Measurements from ENCODE around the gene SFXN5.
A peak's percentile ranks its signal among the peaks of the same experiment; 100 is the strongest.
"Not testable (repeated sequence)": the region's sequence is repeated elsewhere in the genome, so short reads cannot be mapped to it uniquely, and the experiment has no call there.

Gene SFXN5

GRCh38 chr2:73071360-73072128 lies at the start of gene SFXN5:
Gene SFXN5, minus strand, starts transcription at chr2:73071712. Its CDS starts 7 bp downstream, at chr2:73071705.
- DNase-seq: peak; percentile 93

GRCh38 chr2:73119611-73120239 lies 48.2 kb upstream of the SFXN5 start:
- DNase-seq: not testable (repeated sequence)

GRCh38 chr2:73117441-73117840 lies 45.9 kb upstream of the SFXN5 start:
- DNase-seq: no peak

- no peak for DNase-seq
Measured at GRCh38 chr2:73116182-73116960, 44.9 kb upstream of the SFXN5 start.

- no peak for DNase-seq
Measured at GRCh38 chr2:73114273-73114867, 42.9 kb upstream of the SFXN5 start.

- peak; percentile 60 for DNase-seq
Measured at GRCh38 chr2:73112913-73113854, 41.7 kb upstream of the SFXN5 start, which contains the start of gene RAB11FIP5. Gene RAB11FIP5, minus strand, starts transcription at chr2:73112948. Its CDS starts 171 bp downstream, at chr2:73112777.

- no peak for DNase-seq
Measured at GRCh38 chr2:73112026-73112912, 40.8 kb upstream of the SFXN5 start.

- DNase-seq: no peak
Measured at GRCh38 chr2:73111073-73112025, 39.8 kb upstream of the SFXN5 start.

GRCh38 chr2:73110168-73111072 lies 38.9 kb upstream of the SFXN5 start:
- DNase-seq: no peak

GRCh38 chr2:73109431-73110167 lies 38.1 kb upstream of the SFXN5 start:
- DNase-seq: no peak

GRCh38 chr2:73107211-73107926 lies 35.9 kb upstream of the SFXN5 start:
- DNase-seq: no peak

GRCh38 chr2:73106791-73107190 lies 35.3 kb upstream of the SFXN5 start:
- DNase-seq: no peak

- DNase-seq: no peak
Measured at GRCh38 chr2:73105511-73105971, 34.0 kb upstream of the SFXN5 start.

- no peak for DNase-seq
Measured at GRCh38 chr2:73104933-73105332, 33.4 kb upstream of the SFXN5 start.

- no peak for DNase-seq
Measured at GRCh38 chr2:73103018-73103542, 31.6 kb upstream of the SFXN5 start.

GRCh38 chr2:73101626-73102256 lies 30.2 kb upstream of the SFXN5 start:
- DNase-seq: no peak

Measured in amniotic stem cell (primary cell).